ENCODE results near the gene PHF21A.

PHF21A gene

GRCh38 chr11:45918331-45918941, 202.8 kb downstream of the PHF21A start:
- peak; percentile 91 for ATAC-seq
- TF ChIP-seq ESRRG (CRISPR knock-in tag; IDR thresholded peaks at IDR 0.05): no peak
- TF ChIP-seq ZFP30 (CRISPR knock-in tag; IDR thresholded peaks at IDR 0.05): no peak
- no peak for TF ChIP-seq ZC3H10 (CRISPR knock-in tag; IDR thresholded peaks at IDR 0.05)
- no peak; the same call in 1 of the 2 replicates for TF ChIP-seq ZNF8 (CRISPR knock-in tag; IDR thresholded peaks at IDR 0.05)
- no peak for TF ChIP-seq ARNTL (CRISPR knock-in tag; IDR thresholded peaks at IDR 0.05; ENCODE audit: borderline replicate concordance, low read depth)
- TF ChIP-seq TSHZ2 (CRISPR knock-in tag; IDR thresholded peaks at IDR 0.05): no peak
- no peak for TF ChIP-seq ISL1 (CRISPR knock-in tag; IDR thresholded peaks at IDR 0.05)
- TF ChIP-seq PPARA (CRISPR knock-in tag; IDR thresholded peaks at IDR 0.05; ENCODE audit: borderline replicate concordance): no peak
- no peak for TF ChIP-seq SNAI2 (CRISPR knock-in tag; IDR thresholded peaks at IDR 0.05)
- no peak for TF ChIP-seq ZNF565 (CRISPR knock-in tag; conservative IDR thresholded peaks at IDR 0.05; ENCODE audit: low read depth)

- ATAC-seq: peak; percentile 91
- TF ChIP-seq ARNTL (CRISPR knock-in tag; IDR thresholded peaks at IDR 0.05; ENCODE audit: borderline replicate concordance, low read depth) (0 out of 2 replicates have a peak, but pooled peaks have one; percentile 67), PPARA (CRISPR knock-in tag; IDR thresholded peaks at IDR 0.05; ENCODE audit: borderline replicate concordance) (peak; percentile 91; the same call in 1 of the 2 replicates), ZFP30 (CRISPR knock-in tag; IDR thresholded peaks at IDR 0.05) (peak; percentile 68; the same call in 1 of the 2 replicates), ZC3H10 (CRISPR knock-in tag; IDR thresholded peaks at IDR 0.05) (0 out of 2 replicates have a peak, but pooled peaks have one; percentile 7), ZNF70 (CRISPR knock-in tag; IDR thresholded peaks at IDR 0.05) (peak; percentile 73), BACH2 (CRISPR knock-in tag; IDR thresholded peaks at IDR 0.05; ENCODE audit: borderline replicate concordance) (peak; percentile 89; the same call in 1 of the 2 replicates), ZNF8 (CRISPR knock-in tag; IDR thresholded peaks at IDR 0.05) (no peak), GLIS3 (CRISPR knock-in tag; IDR thresholded peaks at IDR 0.05) (no peak), TCF4 (CRISPR knock-in tag; IDR thresholded peaks at IDR 0.05; ENCODE audit: borderline replicate concordance) (no peak), PATZ1 (CRISPR knock-in tag; IDR thresholded peaks at IDR 0.05; ENCODE audit: borderline replicate concordance) (no peak), CREB5 (CRISPR knock-in tag; IDR thresholded peaks at IDR 0.05; ENCODE audit: low read depth) (no peak), ISL1 (CRISPR knock-in tag; IDR thresholded peaks at IDR 0.05) (no peak), RARB (CRISPR knock-in tag; IDR thresholded peaks at IDR 0.05) (no peak), TOX (CRISPR knock-in tag; IDR thresholded peaks at IDR 0.05; ENCODE audit: borderline replicate concordance) (no peak), ESRRG (CRISPR knock-in tag; IDR thresholded peaks at IDR 0.05) (no peak), CSRNP3 (CRISPR knock-in tag; IDR thresholded peaks at IDR 0.05) (no peak), TSHZ2 (CRISPR knock-in tag; IDR thresholded peaks at IDR 0.05) (peak; percentile 75; the same call in 1 of the 2 replicates), ZFP3 (CRISPR knock-in tag; IDR thresholded peaks at IDR 0.05) (no peak), CSDC2 (CRISPR knock-in tag; IDR thresholded peaks at IDR 0.05) (no peak), OSR1 (CRISPR knock-in tag; IDR thresholded peaks at IDR 0.05) (no peak), ZNF565 (CRISPR knock-in tag; conservative IDR thresholded peaks at IDR 0.05; ENCODE audit: low read depth) (0 out of 2 replicates have a peak, but pooled peaks have one; percentile 81), SNAI2 (CRISPR knock-in tag; IDR thresholded peaks at IDR 0.05) (peak; percentile 60; the same call in 1 of the 2 replicates)
- TF ChIP-seq, protein P1, sequence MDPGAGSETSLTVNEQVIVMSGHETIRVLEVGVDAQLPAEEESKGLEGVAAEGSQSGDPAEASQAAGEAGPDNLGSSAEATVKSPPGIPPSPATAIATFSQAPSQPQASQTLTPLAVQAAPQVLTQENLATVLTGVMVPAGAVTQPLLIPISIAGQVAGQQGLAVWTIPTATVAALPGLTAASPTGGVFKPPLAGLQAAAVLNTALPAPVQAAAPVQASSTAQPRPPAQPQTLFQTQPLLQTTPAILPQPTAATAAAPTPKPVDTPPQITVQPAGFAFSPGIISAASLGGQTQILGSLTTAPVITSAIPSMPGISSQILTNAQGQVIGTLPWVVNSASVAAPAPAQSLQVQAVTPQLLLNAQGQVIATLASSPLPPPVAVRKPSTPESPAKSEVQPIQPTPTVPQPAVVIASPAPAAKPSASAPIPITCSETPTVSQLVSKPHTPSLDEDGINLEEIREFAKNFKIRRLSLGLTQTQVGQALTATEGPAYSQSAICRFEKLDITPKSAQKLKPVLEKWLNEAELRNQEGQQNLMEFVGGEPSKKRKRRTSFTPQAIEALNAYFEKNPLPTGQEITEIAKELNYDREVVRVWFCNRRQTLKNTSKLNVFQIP (CRISPR knock-in tag; IDR thresholded peaks at IDR 0.05; ENCODE audit: borderline replicate concordance, low read depth): no peak
Measured at GRCh38 chr11:45917623-45918330, 203.5 kb downstream of the PHF21A start, which contains the start of gene PEX16. TSS of gene PEX16 (minus strand) at chr11:45917877. CDS start at chr11:45917811, 66 bp downstream.

Data from SK-N-SH treated with all-trans-retinoic acid at 6 μM for 48 hours (cell line).